AG04450 (cell line): ENCODE results near the gene MMADHC. TPM values are rescaled to one million over a fixed set of nuclear protein-coding genes. Genes with fewer than 3 reads are reported as not detected.

Experiments
- CTCF ChIA-PET: fragments of 300-600, 350-600 bp; formaldehyde crosslinking; extraction: SDS; loops from one replicate; lab custom pipeline; 2022; ENCODE audit warnings: antibody characterized with exemption, inconsistent platforms; lab: Charles Lee
- POLR2A ChIA-PET: fragments of 350-600 bp; formaldehyde crosslinking; extraction: SDS; loops from one replicate; lab custom pipeline; 2021; ENCODE audit warnings: antibody characterized with exemption, inconsistent platforms; lab: Yijun Ruan, JAX
- DNase-seq: peaks from one replicate; pipeline ENCODE4 v3.0.0-alpha.2; 2011; ENCODE audit warnings: low read depth, low spot score
- H3K27ac ChIP-seq: one replicate; pipeline ENCODE4 v1.5.1; 2012; ENCODE audit warnings: low read depth, low read length, control low read depth
- H3K27me3 ChIP-seq: one replicate; pipeline ENCODE4 v1.6.0; 2012; ENCODE audit warnings: low read length; ENCODE audit not compliant: control insufficient read depth, insufficient read depth
- H3K4me3 ChIP-seq: 2 replicates; pipeline ENCODE4 v1.5.1; 2011; ENCODE audit warnings: mild to moderate bottlenecking, low read depth, low read length, control low read depth
- H3K9me3 ChIP-seq: 2 replicates; pipeline ENCODE4 v1.5.1; 2012; ENCODE audit warnings: low read length; ENCODE audit not compliant: control insufficient read depth, insufficient read depth
- polyA plus RNA-seq: library from polyadenylated mRNA; depleted of rRNA; stranded (reverse); fragments of >200 nt; gene quantifications from 2 replicates; pipeline ENCODE4 v1.2.3, GENCODE V29; 2011
- small RNA-seq: library from RNA; depleted of rRNA; stranded (forward); fragments of <200 nt; gene quantifications from one replicate; pipeline ENCODE3, GENCODE V24; 2012; ENCODE audit warnings: low read depth; ENCODE audit not compliant: insufficient read length
- TF ChIP-seq, protein P1 (sequence below): IDR thresholded peaks from 2 replicates; pipeline ENCODE4 v1.5.1; 2011; ENCODE audit warnings: low read depth, low read length, control low read depth, inconsistent platforms

Gene MMADHC
- polyA plus RNA-seq, 1 experiment: 198 TPM

DNA sequence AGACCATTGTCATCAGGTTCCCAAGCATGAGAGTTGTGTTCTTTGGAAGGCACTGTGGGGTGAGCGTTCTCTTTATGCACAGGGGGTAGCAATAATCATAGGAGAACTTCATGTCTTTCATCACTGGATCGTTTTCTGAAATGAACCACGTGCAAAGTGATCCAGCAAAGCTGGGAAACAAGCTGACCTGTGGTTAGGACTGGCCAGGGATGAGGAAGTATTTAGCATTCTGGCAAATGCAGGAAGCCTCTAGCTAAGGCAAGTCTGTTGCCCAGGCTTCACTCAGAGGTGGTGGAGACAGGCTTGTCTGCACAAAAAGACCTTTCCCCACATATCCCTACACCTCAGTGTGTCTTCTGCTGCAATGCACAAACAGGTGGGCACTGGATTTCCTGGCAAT is 58.6 kb downstream of the MMADHC start:
- no peak overlapping the region for H3K27ac ChIP-seq
- peaks cover 2% of the 10 kb centered on the region for H3K27me3 ChIP-seq
- ChIA-PET CTCF (no interaction called here), POLR2A (no interaction called here)
- no peak for DNase-seq
- no peak overlapping the region for H3K4me3 ChIP-seq
- TF ChIP-seq, protein P1, sequence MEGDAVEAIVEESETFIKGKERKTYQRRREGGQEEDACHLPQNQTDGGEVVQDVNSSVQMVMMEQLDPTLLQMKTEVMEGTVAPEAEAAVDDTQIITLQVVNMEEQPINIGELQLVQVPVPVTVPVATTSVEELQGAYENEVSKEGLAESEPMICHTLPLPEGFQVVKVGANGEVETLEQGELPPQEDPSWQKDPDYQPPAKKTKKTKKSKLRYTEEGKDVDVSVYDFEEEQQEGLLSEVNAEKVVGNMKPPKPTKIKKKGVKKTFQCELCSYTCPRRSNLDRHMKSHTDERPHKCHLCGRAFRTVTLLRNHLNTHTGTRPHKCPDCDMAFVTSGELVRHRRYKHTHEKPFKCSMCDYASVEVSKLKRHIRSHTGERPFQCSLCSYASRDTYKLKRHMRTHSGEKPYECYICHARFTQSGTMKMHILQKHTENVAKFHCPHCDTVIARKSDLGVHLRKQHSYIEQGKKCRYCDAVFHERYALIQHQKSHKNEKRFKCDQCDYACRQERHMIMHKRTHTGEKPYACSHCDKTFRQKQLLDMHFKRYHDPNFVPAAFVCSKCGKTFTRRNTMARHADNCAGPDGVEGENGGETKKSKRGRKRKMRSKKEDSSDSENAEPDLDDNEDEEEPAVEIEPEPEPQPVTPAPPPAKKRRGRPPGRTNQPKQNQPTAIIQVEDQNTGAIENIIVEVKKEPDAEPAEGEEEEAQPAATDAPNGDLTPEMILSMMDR: no peak
- no peaks in the 10 kb centered on the region for H3K9me3 ChIP-seq

DNA sequence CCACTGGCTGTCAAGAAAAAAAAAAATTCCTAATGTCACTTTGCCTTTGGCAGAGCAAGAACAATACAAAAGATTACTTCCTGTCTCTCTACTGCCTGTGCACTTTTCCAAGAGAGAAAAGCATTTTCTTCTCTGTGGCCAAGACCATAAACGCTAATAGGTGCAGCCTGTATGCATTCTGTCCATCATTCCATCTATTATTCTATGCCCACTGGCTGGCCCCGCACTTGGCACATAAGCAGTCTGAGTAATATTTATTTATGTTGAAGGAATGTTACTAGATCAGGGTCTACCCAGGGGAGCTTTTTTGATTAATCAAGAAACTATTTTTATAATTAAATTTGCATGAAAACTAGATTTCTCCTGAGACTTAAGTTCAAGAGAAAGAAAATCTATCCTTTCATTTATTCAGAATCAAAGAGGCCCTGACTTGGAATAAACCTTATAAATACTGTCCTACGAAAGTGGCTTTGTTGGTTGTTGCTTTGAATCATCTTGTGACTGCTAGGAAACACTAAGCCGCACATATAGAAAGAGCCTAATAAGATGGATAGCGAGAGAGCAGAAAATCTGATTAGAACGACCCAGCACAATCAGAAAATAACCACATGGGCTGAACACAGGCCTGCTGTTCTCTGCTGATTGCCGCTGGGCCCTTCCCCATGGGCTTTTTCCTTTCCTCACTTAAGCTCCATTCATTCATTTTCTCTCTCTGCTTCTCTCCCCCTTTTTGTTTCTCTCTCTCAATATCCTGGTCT is 59.4 kb downstream of the MMADHC start:
- H3K27ac ChIP-seq: no peak overlapping the region
- no peak for DNase-seq
- CTCF ChIA-PET: no interaction called here
- POLR2A ChIA-PET: no interaction called here
- H3K27me3 ChIP-seq: peaks cover 2% of the 10 kb centered on the region
- no peak overlapping the region for H3K4me3 ChIP-seq
- TF ChIP-seq, protein P1: no peak
- H3K9me3 ChIP-seq: no peaks in the 10 kb centered on the region

DNA sequence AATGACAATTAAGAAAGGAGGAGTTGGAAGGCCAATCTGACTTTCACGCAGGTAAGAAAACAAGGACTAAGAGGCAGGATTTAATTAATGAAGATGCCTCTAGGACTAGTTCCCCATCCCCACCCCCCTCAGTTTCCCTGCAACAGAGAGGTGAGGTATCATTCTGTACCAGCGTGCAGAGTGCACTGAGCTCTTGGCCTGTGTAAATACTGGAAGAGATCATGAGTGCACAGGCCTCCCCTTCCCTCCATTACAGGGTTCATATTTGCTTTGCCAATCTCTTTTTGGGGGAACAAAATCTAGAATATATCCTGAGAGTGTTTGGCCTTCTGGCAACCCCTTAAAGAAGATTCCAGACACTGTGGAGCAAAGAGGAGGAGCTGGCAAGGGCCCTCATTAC is 60.9 kb downstream of the MMADHC start:
- Histone ChIP-seq H3K9me3 (no peaks in the 10 kb centered on the region), H3K27me3 (peaks cover 2% of the 10 kb centered on the region), H3K27ac (no peak overlapping the region), H3K4me3 (no peak overlapping the region)
- no peak for DNase-seq
- ChIA-PET POLR2A (no interaction called here), CTCF (interaction anchor here (0.7 kb wide), 1 partner anchor 140 kb away, joined by 3 read pairs; no protein-coding TSS in a partner anchor)
- TF ChIP-seq, protein P1: no peak

- DNase-seq: no peak
- POLR2A ChIA-PET: no interaction called here
- Histone ChIP-seq H3K9me3 (no peaks in the 10 kb centered on the region), H3K27ac (no peak overlapping the region), H3K27me3 (peaks cover 2% of the 10 kb centered on the region), H3K4me3 (no peak overlapping the region)
- CTCF ChIA-PET: no interaction called here
- TF ChIP-seq, protein P1: no peak
Measured at GRCh38 chr2:149525323-149525722, 62.3 kb downstream of the MMADHC start.

Small RNAs within 50 kb of the gene (small RNA-seq; reads per million reads assigned to genes)
- not detected for gene RNU6-601P
